Smooth muscle cell (in vitro differentiated cells): ENCODE results near the gene KIAA1586. TPM values are rescaled to one million over a fixed set of nuclear protein-coding genes. Genes with fewer than 3 reads are reported as not detected.

Experiments used
- DNase-seq: peaks from one replicate; lab custom pipeline; 2025; ENCODE audit not compliant: unreplicated experiment; lab: John Stamatoyannopoulos, UW
- H2AFZ ChIP-seq: fragments of 200-600 bp; sonication (generic); 2 replicates; pipeline ENCODE4 v1.6.0; 2016; ENCODE audit warnings: antibody characterized with exemption, low read depth, mild to moderate bottlenecking
- H3F3A ChIP-seq: fragments of 200-600 bp; sonication (generic); 2 replicates; pipeline ENCODE4 v1.6.0; 2017; ENCODE audit warnings: antibody characterized with exemption, low read depth
- H3K27ac ChIP-seq: fragments of 200-600 bp; sonication (generic); 2 replicates; pipeline ENCODE4 v1.5.1; 2016; ENCODE audit warnings: low read depth, mild to moderate bottlenecking
- H3K27me3 ChIP-seq: fragments of 200-600 bp; sonication (generic); 2 replicates; pipeline ENCODE4 v1.6.1; 2016; ENCODE audit warnings: low read depth, mild to moderate bottlenecking
- H3K36me3 ChIP-seq: fragments of 200-600 bp; sonication (generic); 2 replicates; pipeline ENCODE4 v1.5.1; 2016; ENCODE audit warnings: low read depth
- H3K4me1 ChIP-seq: fragments of 200-600 bp; sonication (generic); 2 replicates; pipeline ENCODE4 v1.5.1; 2016; ENCODE audit warnings: low read depth
- H3K4me2 ChIP-seq: fragments of 200-600 bp; sonication (generic); 2 replicates; pipeline ENCODE4 v1.6.0; 2016; ENCODE audit warnings: mild to moderate bottlenecking
- H3K4me3 ChIP-seq: fragments of 200-600 bp; sonication (generic); 2 replicates; pipeline ENCODE4 v1.5.1; 2016; ENCODE audit warnings: mild to moderate bottlenecking
- H3K79me2 ChIP-seq: fragments of 200-600 bp; sonication (generic); 2 replicates; pipeline ENCODE4 v1.6.0; 2016; ENCODE audit warnings: low read depth, mild to moderate bottlenecking
- H3K9ac ChIP-seq: fragments of 200-600 bp; sonication (generic); 2 replicates; pipeline ENCODE4 v1.6.0; 2016; ENCODE audit warnings: low read depth
- H3K9me3 ChIP-seq: fragments of 200-600 bp; sonication (generic); replicated peaks from 2 replicates; pipeline ENCODE4 v1.5.1; 2016; ENCODE audit warnings: low read depth
- H4K20me1 ChIP-seq: fragments of 200-600 bp; sonication (generic); 2 replicates; pipeline ENCODE4 v1.6.0; 2016; ENCODE audit warnings: low read depth
- WGBS: methylation state at CpG from one replicate; pipeline ENCODE4 v1.1.7; 2016; ENCODE audit warnings: low lambda C conversion rate; 5-methylcytosine and 5-hydroxymethylcytosine counted together
- polyA plus RNA-seq: library from polyadenylated mRNA; unstranded; fragments of >200 nt; fragmentation: Nextera tagmentation; extraction: Ambion mirVana; gene quantifications from 2 replicates; pipeline ENCODE4 v1.2.1, GENCODE V29; 2016
- total RNA-seq: library from RNA; depleted of rRNA; stranded (reverse); fragments of >200 nt; gene quantifications from 2 replicates; pipeline ENCODE4 v1.2.3, GENCODE V29; 2014
- TF ChIP-seq, protein P1 (sequence below): fragments of 200-600 bp; sonication (generic); IDR thresholded peaks from 2 replicates; pipeline ENCODE4 v1.5.1; 2017; ENCODE audit warnings: borderline replicate concordance, mild to moderate bottlenecking, antibody characterized with exemption; ENCODE audit not compliant: insufficient read depth, poor library complexity, severe bottlenecking

Gene KIAA1586
- total and polyA plus RNA-seq, 2 experiments from 2014 or later, result 10.1 to 13.1 TPM

DNA sequence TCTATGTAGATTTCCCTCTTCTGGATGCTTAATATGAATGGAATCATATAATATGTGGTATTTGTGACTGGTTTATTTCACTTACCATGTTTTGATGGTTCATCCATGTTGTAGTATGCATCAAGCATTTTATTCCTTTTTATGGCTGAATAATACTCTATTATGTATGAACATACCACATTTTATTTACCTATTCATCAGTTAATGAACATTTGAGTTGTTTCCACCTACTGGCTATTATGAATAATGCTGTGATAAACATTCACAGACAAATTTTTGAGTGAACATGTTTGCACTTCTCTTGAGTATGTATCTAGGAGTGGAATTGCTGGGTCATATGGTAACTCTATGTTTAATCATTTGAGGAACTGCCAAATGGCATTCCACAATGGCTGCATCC is 28.6 kb downstream of the KIAA1586 start:
- TF ChIP-seq, protein P1, sequence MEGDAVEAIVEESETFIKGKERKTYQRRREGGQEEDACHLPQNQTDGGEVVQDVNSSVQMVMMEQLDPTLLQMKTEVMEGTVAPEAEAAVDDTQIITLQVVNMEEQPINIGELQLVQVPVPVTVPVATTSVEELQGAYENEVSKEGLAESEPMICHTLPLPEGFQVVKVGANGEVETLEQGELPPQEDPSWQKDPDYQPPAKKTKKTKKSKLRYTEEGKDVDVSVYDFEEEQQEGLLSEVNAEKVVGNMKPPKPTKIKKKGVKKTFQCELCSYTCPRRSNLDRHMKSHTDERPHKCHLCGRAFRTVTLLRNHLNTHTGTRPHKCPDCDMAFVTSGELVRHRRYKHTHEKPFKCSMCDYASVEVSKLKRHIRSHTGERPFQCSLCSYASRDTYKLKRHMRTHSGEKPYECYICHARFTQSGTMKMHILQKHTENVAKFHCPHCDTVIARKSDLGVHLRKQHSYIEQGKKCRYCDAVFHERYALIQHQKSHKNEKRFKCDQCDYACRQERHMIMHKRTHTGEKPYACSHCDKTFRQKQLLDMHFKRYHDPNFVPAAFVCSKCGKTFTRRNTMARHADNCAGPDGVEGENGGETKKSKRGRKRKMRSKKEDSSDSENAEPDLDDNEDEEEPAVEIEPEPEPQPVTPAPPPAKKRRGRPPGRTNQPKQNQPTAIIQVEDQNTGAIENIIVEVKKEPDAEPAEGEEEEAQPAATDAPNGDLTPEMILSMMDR, result no peak
- no peaks in the 10 kb centered on the region for H3F3A ChIP-seq
- no peaks in the 10 kb centered on the region for H3K79me2 ChIP-seq
- H3K36me3 ChIP-seq, result no peaks in the 10 kb centered on the region
- H3K4me3 ChIP-seq, result no peak overlapping the region
- no peaks in the 10 kb centered on the region for H3K27me3 ChIP-seq
- H4K20me1 ChIP-seq, result no peaks in the 10 kb centered on the region
- H3K4me1 ChIP-seq, result no peaks in the 10 kb centered on the region
- DNase-seq, result no peak
- H2AFZ ChIP-seq, result no peak overlapping the region
- H3K4me2 ChIP-seq, result no peak overlapping the region
- H3K9ac ChIP-seq, result no peak overlapping the region
- no peak overlapping the region for H3K27ac ChIP-seq
- H3K9me3 ChIP-seq, result no peaks in the 10 kb centered on the region

DNA sequence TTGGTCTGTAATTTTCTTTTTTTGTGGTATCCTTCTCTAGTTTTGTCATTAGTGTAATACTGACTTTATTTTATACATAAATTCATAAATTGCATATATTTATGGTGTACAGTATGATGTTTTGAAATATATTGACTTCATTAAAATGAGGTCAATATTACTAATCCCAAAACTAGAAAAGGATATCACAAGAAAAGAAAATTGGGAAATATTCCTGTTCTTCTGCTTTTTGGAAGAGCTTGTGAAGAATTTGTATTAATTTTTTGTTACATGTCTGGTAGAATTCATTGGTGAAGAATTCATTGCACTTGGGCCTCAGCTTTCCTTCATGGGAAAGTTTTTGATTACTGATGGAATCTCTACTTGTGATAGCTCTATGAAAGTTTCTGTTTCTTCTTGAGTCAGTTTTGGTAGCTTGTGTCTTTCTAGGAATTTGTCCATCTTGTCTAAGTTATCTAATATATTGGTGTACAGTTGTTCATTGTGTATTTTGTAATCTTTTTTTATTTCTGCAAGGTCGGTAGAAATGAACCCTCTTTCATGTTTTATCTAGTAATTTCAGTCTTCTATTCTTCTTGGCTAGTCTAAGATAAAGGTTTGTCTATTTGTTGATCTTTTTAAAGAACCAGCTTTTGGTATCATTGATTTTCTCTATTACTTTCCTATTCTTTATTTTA is 32.2 kb downstream of the KIAA1586 start:
- H3F3A ChIP-seq, result no peaks in the 10 kb centered on the region
- H3K4me2 ChIP-seq, result no peak overlapping the region
- H3K4me1 ChIP-seq, result peaks cover 10% of the 10 kb centered on the region
- TF ChIP-seq, protein P1, result no peak
- no peak overlapping the region for H3K27ac ChIP-seq
- H3K9ac ChIP-seq, result no peak overlapping the region
- H3K79me2 ChIP-seq, result no peaks in the 10 kb centered on the region
- H3K4me3 ChIP-seq, result no peak overlapping the region
- no peak overlapping the region for H2AFZ ChIP-seq
- no peaks in the 10 kb centered on the region for H3K27me3 ChIP-seq
- 100% methylated on average over 1 of the region's 1 CpG for WGBS
- no peak for DNase-seq
- no peaks in the 10 kb centered on the region for H4K20me1 ChIP-seq
- no peaks in the 10 kb centered on the region for H3K9me3 ChIP-seq
- H3K36me3 ChIP-seq, result no peaks in the 10 kb centered on the region

DNA sequence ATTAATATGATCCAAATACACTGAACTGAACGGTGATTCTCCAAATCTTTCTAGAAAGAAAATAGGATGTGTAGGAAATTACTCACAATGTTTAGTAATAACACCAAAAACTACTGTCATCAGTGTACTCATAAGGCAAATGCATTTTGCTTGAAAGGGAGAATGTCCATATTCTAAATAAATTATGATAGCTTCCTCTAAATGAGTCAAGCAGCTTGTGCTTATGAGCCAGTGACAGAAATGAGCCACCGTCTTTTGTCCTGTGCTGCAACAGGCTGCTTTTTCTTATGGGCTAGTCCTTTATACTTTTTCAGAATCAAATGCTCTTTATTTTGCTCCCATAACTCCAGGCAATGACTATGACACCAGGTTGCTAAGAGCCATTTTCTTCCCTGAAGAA is 39.0 kb downstream of the KIAA1586 start:
- Histone ChIP-seq H3K4me2 (no peak overlapping the region), H4K20me1 (no peaks in the 10 kb centered on the region), H3K27ac (no peak overlapping the region), H2AFZ (no peak overlapping the region), H3K79me2 (no peaks in the 10 kb centered on the region), H3K9me3 (no peaks in the 10 kb centered on the region), H3K36me3 (no peaks in the 10 kb centered on the region), H3K4me1 (peaks cover 17% of the 10 kb centered on the region), H3K9ac (no peak overlapping the region), H3K4me3 (no peak overlapping the region), H3K27me3 (no peaks in the 10 kb centered on the region), H3F3A (peaks cover 4% of the 10 kb centered on the region)
- WGBS, result 94% methylated on average over 2 of the region's 2 CpGs
- TF ChIP-seq, protein P1, result no peak
- DNase-seq, result no peak

DNA sequence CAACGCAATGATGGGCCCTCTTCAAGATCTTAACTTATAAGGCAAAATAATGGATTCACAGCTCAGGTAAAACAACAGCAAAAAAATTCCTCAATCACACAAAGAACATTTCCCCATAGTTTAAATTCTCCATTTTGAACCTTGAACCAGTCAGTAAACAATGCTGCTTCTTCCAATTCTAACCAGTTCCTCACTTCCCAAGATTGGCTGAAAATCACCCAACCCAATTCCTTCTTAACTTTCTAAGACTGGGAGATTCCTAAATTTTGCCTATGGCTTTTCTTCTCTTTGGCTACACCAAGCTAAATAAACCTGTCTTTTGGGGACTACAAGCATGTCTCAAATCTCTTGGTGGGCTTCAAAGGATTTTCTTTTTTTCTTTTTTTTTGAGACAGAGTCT is 40.4 kb downstream of the KIAA1586 start:
- TF ChIP-seq, protein P1, result no peak
- no peaks in the 10 kb centered on the region for H3K36me3 ChIP-seq
- peaks cover 22% of the 10 kb centered on the region for H3K4me1 ChIP-seq
- H3K9ac ChIP-seq, result no peak overlapping the region
- no peak overlapping the region for H3K4me3 ChIP-seq
- DNase-seq, result no peak
- H3K27ac ChIP-seq, result no peak overlapping the region
- H3K9me3 ChIP-seq, result no peaks in the 10 kb centered on the region
- no peaks in the 10 kb centered on the region for H3K27me3 ChIP-seq
- no peak overlapping the region for H2AFZ ChIP-seq
- H3K79me2 ChIP-seq, result peaks cover 6% of the 10 kb centered on the region
- H3F3A ChIP-seq, result peaks cover 4% of the 10 kb centered on the region
- peaks cover 6% of the 10 kb centered on the region for H4K20me1 ChIP-seq
- 93% methylated on average over 1 of the region's 1 CpG for WGBS
- H3K4me2 ChIP-seq, result no peak overlapping the region
